Measurements from ENCODE around the gene PIH1D1.

The PIH1D1 gene

GRCh38 chr19:49430172-49430677, 21.4 kb downstream of the PIH1D1 start:
- TF ChIP-seq CTCF (conservative IDR thresholded peaks at IDR 0.05) = no peak
- no peak overlapping the region for H3K27ac ChIP-seq

- TF ChIP-seq CTCF (conservative IDR thresholded peaks at IDR 0.05) = no peak
- H3K27ac ChIP-seq = peak overlapping the region; percentile 42; the same call in 1 of the 2 replicates
Measured at GRCh38 chr19:49428547-49429451, 22.8 kb downstream of the PIH1D1 start.

GRCh38 chr19:49427855-49428546, 23.6 kb downstream of the PIH1D1 start:
- peak overlapping the region; percentile 42; the same call in 1 of the 2 replicates for H3K27ac ChIP-seq
- no peak for TF ChIP-seq CTCF (conservative IDR thresholded peaks at IDR 0.05)

GRCh38 chr19:49427339-49427738, 24.3 kb downstream of the PIH1D1 start:
- no peak overlapping the region for H3K27ac ChIP-seq
- no peak for TF ChIP-seq CTCF (conservative IDR thresholded peaks at IDR 0.05)

GRCh38 chr19:49425922-49426592, 25.6 kb downstream of the PIH1D1 start:
- TF ChIP-seq CTCF (conservative IDR thresholded peaks at IDR 0.05) = no peak
- H3K27ac ChIP-seq = no peak overlapping the region

GRCh38 chr19:49425178-49425577, 26.4 kb downstream of the PIH1D1 start, which contains the start of gene GFY:
TSS of gene GFY (plus strand) at chr19:49425388. CDS start at chr19:49426431, 1,043 bp downstream.
- no peak within 1 kb of the TSS for H3K27ac ChIP-seq
- TF ChIP-seq CTCF (conservative IDR thresholded peaks at IDR 0.05) = no peak

- H3K27ac ChIP-seq = no peak overlapping the region
- TF ChIP-seq CTCF (conservative IDR thresholded peaks at IDR 0.05) = no peak
Measured at GRCh38 chr19:49423985-49424303, 27.7 kb downstream of the PIH1D1 start.
